ENCODE data around the gene EYA2.

EYA2 gene

GRCh38 chr20:46894971-46895905 is 595 bp downstream of the EYA2 start:
- H3K4me3 ChIP-seq (ENCODE audit: low read depth, low read length): peak overlapping the region; percentile 31
- no peak for DNase-seq (ENCODE audit: low read depth)
- TF ChIP-seq, protein P1, sequence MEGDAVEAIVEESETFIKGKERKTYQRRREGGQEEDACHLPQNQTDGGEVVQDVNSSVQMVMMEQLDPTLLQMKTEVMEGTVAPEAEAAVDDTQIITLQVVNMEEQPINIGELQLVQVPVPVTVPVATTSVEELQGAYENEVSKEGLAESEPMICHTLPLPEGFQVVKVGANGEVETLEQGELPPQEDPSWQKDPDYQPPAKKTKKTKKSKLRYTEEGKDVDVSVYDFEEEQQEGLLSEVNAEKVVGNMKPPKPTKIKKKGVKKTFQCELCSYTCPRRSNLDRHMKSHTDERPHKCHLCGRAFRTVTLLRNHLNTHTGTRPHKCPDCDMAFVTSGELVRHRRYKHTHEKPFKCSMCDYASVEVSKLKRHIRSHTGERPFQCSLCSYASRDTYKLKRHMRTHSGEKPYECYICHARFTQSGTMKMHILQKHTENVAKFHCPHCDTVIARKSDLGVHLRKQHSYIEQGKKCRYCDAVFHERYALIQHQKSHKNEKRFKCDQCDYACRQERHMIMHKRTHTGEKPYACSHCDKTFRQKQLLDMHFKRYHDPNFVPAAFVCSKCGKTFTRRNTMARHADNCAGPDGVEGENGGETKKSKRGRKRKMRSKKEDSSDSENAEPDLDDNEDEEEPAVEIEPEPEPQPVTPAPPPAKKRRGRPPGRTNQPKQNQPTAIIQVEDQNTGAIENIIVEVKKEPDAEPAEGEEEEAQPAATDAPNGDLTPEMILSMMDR (IDR thresholded peaks at IDR 0.05; ENCODE audit: control insufficient read depth, extremely low read depth, insufficient read depth): no peak

DNA sequence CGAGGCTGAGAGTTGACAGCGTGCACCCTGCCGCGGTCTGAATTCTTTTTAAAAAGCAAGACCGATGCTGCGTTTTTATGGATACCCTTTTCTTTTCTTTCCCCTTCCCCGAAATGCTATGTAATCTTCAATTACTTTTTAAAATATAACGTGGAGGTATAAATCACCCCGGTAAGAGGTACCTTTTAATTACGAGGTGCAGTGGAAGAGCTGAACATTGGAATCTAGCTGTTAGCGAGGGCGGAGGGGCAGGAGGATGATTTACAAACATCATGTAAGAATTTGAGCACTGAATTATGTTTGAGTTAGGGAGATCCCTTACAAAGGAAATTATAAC is 1.2 kb downstream of the EYA2 start:
- TF ChIP-seq, protein P1 (IDR thresholded peaks at IDR 0.05; ENCODE audit: control insufficient read depth, extremely low read depth, insufficient read depth): no peak
- DNase-seq (ENCODE audit: low read depth): no peak
- H3K4me3 ChIP-seq (ENCODE audit: low read depth, low read length): no peak overlapping the region

DNA sequence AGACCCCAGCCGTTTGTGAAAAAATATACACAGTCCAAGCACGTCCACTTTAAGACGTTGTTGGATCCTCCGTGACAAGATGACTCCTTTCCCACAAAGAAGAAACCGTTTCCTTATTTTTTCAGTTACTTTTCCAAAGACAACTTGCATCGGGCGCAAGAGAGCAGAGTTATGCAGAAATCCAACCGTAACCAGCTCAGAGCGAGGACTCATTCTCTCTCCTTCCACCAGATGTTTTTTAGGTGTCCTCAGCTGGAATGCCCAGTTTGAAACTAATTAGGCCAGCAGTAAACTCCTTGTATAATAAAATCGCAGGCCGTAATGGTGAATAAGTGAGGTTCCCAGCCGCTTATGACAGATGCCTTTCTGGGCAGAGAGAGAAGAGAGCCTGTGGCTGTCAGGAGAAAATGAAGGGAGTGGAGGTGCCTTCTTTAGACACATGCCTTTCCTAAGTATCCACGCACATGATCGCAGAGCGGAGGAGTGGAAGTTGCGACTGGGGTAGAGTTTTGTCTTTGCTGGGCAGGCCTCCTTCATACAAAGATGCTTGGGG is 2.8 kb downstream of the EYA2 start:
- H3K4me3 ChIP-seq (ENCODE audit: low read depth, low read length): no peak overlapping the region
- no peak for DNase-seq (ENCODE audit: low read depth)
- TF ChIP-seq, protein P1 (IDR thresholded peaks at IDR 0.05; ENCODE audit: control insufficient read depth, extremely low read depth, insufficient read depth): no peak

DNA sequence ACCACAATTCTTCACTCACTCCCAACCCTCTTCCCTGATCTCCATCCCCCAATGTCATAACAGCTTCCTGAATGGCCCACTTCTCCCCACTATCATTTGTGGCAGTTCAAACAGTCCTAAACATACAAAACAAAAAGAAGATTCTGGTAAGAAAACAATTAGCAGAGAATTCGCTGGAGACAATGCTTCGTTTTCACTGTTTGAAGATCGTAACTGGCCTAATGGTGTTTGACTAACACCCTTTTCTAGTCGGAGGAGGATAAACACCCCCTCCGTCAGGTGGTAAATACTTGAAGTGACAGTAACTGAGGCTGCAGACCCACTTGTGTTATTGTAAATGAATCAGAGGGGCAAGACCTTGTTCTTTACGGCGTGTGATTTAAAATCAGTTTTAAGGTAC is 3.8 kb downstream of the EYA2 start:
- DNase-seq (ENCODE audit: low read depth): no peak
- no peak overlapping the region for H3K4me3 ChIP-seq (ENCODE audit: low read depth, low read length)
- TF ChIP-seq, protein P1 (IDR thresholded peaks at IDR 0.05; ENCODE audit: control insufficient read depth, extremely low read depth, insufficient read depth): no peak

GRCh38 chr20:46899621-46900020 is 5.0 kb downstream of the EYA2 start:
- H3K4me3 ChIP-seq (ENCODE audit: low read depth, low read length): no peak overlapping the region
- DNase-seq (ENCODE audit: low read depth): no peak
- TF ChIP-seq, protein P1 (IDR thresholded peaks at IDR 0.05; ENCODE audit: control insufficient read depth, extremely low read depth, insufficient read depth): no peak

DNA sequence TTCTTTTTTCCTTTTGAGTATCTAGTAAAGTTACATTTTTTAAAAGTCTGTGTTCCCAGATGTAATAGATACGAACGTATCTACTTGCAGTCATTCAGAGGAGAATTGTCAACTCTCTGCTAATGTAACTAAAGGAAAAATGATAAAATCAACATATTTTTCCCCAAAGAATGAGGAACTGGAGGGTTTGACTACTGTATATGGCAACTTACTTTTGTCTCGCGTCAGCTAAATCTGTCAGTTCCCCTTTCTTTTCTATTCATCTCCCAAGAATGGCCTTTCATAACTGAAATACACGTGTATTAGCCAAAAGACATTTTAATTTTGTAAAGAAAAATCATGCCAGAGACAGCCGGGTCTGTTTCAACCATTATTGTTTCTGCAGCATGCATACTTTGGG is 5.4 kb downstream of the EYA2 start:
- TF ChIP-seq, protein P1 (IDR thresholded peaks at IDR 0.05; ENCODE audit: control insufficient read depth, extremely low read depth, insufficient read depth): no peak
- no peak overlapping the region for H3K4me3 ChIP-seq (ENCODE audit: low read depth, low read length)
- DNase-seq (ENCODE audit: low read depth): no peak

All from LNCaP clone FGC (cell line).